HEK293T (cell line): Measurements from ENCODE around the gene PI16.

Source experiments
- ARNT ChIP-seq: fragments of 450-650 bp; IDR thresholded peaks from 2 replicates; pipeline ENCODE4 v1.6.1; 2017; ENCODE audit warnings: mild to moderate bottlenecking
- HDGF ChIP-seq: fragments of 450-650 bp; IDR thresholded peaks from 2 replicates; pipeline ENCODE4 v1.6.1; 2017; ENCODE audit warnings: antibody characterized with exemption, borderline replicate concordance
- PKNOX1 ChIP-seq: fragments of 450-650 bp; IDR thresholded peaks from 2 replicates; pipeline ENCODE4 v1.6.1; 2016

DNA sequence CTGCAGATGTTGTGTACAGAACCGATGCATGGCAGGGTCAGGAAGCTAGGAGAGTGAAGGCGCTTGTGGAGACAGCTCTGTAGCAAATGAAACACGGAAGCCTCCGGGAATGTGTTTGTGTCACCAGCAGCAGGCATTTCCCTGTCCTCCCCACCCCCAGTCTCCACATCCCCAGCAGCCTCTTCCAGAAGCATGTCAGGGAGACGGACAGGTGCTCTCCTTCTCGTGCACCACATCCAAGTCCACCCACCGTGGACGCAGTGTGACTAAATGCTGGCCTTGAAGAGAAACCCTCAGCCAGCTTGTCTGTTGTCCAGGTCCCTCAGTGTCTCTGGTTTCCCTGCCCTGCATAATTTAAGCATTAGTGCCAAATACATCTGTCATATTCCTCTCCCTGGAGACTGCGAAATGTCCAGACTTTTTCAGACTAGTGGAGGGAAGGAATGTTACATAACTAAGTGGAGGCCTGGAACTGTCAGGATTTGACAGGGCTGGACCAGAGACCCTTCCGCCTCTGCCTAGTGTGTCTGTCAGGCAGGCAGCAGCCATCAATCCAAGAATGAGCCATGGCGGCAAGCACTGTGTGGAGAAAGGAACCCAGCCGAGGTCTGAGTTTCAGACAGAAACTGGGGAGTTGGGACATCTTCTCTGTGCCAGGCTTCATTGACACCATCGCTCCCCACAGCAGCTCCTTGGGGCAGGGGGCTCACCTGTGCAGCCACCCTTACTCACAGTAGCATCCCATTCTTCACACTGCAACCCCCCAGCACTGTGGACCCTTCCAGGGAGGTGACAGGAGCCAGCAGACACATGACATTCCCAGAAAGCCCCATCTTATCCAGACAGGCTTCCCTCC, 26.6 kb upstream of the PI16 start:
- TF ChIP-seq HDGF (no peak), PKNOX1 (no peak), ARNT (no peak)
